ENCODE data around the gene PLCE1.

PLCE1 gene

DNA sequence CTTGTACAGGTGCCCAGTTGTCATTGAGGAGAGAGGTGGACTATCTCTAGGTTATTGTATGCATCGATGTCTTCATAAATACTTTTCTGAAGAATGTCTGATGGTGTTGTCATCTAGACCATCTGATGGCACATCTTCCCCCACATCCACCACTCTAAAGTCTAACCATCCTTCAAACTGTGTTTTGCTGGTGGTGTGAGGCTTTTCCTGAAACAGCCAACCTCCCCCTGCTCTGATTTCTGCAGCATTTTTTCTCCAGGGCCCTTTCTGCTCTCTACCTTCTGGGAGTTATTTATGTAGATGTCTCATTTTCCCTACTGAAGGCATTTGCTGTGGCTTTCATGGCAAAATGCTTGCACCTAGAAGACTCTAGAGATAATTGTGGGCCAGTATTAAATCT lies 1.5 kb downstream of the PLCE1 start:
- no peak for DNase-seq

DNA sequence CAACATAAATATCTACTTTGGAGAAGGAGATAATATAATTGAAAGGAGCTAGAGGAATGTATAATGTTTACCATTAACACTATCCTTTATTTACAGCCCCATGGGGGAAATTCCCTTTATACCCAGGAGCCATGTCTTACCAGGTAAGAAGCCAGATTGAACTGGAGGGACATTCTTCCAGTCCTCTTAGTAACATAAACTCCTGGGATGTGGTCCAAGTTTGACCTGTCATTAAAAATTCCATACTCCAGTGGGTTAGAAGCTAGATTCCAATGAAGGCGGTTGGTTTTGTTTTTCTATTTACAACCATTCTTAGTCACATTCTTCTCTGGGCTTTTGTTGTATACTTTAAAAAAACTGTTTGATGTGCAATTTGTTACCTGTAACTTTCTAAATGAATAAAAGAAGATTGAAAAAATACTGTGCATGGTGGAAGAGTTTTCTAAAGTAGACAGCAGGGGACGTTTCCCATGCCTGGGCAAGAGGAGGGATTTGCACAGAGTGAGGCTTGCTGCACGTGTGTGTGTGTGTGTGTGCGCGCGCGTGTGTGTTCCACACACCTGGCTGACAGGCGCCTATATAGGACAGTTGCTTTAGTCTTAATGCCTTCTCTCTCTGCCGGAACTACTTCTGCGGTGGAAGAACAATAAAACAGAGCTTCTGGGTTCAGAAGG lies 2.0 kb downstream of the PLCE1 start:
- no peak for DNase-seq

DNA sequence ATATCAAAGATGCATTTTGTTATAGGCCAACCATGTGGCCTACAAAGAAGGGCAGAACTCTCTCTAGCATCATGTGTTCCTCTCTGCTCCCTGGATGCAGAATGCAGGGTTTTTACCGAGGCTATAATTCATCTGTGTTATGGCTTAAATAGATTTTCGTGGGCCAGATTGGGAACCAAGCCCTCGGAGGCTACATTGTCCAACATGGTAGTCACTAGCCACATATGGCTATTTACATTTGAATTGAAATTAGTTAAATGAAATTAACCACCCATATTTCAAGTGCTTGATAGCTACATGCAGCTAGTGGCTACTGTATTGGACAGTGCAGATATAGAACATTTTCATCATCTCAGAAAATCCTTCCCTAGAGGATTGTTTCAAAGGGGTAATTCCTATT lies 2.8 kb downstream of the PLCE1 start:
- DNase-seq, result no peak

DNA sequence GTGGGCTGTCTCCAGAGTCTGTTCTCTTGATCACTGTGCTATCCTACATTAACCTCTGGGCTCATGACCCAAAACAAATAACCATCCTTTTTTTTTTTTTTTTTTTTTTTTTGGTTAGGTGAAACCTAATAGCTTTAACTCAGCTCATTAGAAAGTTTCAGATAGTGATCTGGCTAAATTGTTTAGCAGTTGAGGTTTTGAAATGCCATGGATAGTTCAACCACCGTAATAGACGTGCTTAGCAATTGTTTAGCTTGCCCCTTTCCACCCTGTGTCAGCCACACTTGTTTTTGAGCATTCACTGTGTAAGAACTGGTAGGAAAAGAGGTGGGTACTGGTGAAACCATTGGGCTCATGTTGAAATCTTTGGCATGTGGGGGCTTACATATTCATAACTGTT lies 3.8 kb downstream of the PLCE1 start:
- DNase-seq, result no peak

- DNase-seq, result no peak
Measured at GRCh38 chr10:93999401-93999851, 5.7 kb downstream of the PLCE1 start.

DNA sequence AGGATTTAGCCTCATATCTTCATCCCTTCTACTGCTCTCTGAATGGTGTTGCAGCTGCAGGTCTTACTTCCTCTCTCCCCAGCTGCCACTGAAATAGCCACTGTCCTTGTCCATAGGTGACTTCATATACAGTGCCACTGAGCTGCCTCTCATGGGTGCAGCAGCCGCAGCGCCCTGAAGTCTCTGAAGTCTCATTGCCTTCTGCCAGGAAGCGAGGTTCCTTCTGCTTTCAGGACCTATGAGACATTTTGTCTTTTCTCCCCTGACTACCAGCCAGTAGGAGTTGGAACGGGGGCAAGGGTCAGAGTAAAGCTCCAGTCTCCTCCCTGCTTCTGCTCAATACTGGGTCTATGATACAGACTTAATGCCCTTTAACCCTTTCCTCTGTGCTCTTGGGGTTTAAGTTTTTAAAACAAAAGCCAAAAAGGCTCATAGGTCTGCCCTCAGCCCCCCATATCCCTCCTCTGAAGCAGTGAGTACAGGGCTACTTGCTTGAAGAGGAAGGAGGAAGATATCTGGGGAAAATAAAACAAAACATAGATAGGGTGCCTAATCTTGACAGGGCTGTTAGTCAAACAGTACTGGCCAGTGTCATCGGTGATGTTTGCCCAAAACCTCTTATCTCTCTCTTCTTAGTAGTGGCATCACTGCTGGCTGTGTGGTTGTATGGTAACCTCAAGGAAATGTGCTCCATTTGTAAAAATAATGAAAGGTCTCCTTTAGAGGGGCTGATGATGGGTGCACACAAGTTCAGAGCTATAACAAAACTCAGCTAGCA lies 7.1 kb downstream of the PLCE1 start:
- no peak for DNase-seq

DNA sequence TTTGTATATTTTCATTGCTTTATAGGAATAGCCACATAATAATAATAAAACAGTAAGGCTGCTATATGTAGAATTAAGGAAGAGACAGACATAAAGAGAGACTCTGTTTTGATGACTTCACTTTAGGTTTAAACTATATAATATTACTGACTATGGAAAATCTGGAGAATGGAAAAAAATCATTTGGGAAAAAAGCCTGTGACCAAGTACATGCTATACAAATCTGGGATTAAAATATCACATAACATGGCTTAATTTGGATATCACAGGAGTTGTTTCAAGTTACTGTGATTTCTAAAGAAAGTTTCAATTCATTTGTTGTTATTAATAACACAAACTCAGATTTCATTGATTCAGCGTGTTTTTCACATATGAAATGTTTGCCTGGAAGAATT lies 7.7 kb downstream of the PLCE1 start:
- DNase-seq, result no peak

GRCh38 chr10:94002156-94002555 lies 8.4 kb downstream of the PLCE1 start:
- DNase-seq, result no peak

DNA sequence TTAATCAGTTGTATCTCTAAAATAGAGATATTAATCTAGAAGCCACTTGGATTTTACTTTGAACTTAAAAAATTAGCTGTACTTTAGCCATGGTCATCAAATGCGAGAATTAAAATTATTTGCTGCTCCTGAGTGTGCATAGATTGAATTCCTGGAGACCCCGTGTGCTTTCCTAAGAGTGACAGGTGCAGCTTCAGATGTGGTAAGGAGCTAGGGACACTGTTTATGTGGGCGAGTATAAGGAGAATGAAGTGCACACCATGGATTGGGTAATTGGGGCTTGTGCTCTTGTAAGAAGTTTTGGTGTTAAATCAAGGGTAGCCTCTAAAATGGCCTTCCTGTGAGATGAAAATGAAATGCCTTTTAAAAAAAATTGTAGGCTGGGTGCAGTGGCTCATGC lies 9.8 kb downstream of the PLCE1 start:
- no peak for DNase-seq

GRCh38 chr10:94005050-94005449 lies 11.3 kb downstream of the PLCE1 start:
- DNase-seq, result no peak

GRCh38 chr10:94006591-94007550 lies 13.1 kb downstream of the PLCE1 start:
- no peak for DNase-seq

GRCh38 chr10:94008526-94008925 lies 14.8 kb downstream of the PLCE1 start:
- DNase-seq, result no peak

DNA sequence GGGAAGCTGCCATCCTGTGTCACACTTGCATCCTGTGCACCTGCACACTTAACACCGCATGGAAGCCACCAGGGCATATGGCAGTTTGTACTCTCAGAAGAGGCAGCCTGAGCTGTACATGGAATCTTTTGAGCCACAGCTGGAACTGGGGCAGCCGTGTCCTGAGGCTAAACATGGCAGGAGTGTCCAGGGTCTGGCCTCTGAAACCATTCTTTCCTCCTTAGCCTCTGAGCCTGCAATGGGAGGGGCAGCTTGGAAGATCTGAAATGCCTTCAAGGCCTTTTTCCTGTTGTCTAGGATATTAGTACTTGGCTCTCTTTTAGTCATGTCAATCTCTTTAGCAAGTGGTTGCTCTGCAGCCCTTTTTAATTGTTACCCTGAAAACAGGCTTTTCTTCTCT lies 16.4 kb downstream of the PLCE1 start:
- no peak for DNase-seq

DNA sequence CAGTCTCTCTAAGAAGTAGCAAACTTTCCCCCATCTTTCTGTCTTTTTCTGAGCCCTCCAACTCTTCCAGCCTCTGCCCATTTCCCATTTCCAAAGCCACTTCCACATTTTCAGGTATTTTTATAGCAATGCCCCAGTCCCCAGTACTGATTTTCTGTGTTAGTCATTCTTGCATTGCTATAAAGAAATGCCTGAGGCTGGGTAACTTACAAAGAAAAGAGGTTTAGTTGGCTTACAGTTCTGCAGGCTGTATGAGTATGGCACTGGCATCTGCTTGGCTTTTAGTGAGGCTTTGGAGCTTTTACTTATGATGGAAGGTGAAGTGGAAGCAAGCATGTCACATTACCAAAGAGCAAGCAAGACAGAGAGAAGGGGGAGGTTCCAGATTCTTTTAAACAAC lies 17.2 kb downstream of the PLCE1 start:
- DNase-seq, result no peak

DNA sequence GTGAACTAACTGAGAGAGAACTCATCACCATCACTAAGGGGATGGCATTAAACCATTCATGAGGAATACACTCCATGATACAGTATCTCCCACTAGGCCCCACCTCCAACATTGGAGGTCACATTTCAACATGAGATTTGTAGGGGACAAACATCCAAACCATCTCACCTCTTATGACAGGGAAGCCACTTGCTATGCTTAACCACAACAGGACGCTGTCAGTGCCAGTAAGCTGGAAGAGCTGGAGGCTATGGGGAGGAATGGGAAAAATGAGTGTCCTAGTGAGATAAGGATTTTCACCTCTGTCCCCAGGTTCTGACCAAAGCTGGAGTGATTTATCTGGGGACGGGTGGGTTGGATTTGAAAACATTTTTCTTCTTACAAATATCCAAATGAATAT lies 17.6 kb downstream of the PLCE1 start:
- no peak for DNase-seq

DNA sequence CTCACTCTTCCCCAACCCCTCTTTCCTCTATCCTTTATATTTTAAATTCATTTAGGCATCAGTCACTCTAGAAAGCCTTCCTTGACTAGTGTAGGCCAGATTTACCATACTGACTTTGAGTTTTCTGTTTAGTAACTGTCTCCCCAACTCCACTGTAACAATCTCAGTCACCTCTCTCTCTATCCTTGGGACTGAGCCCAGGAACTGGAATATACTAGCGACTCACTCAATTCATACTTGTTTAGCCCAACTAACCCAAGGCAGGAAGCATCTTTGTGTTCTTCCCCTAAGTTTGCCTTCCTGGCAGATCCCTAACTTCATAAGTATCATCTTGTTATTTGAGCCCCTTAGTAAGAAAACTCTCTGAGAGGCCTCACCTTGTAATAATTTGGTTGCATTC lies 19.1 kb downstream of the PLCE1 start:
- no peak for DNase-seq

- no peak for DNase-seq
Measured at GRCh38 chr10:94013331-94013760, 19.6 kb downstream of the PLCE1 start.

GRCh38 chr10:94014304-94014703 lies 20.6 kb downstream of the PLCE1 start:
- no peak for DNase-seq

- no peak for DNase-seq
Measured at GRCh38 chr10:94016727-94017714, 23.3 kb downstream of the PLCE1 start.

- no peak for DNase-seq
Measured at GRCh38 chr10:94018107-94018506, 24.4 kb downstream of the PLCE1 start.

DNA sequence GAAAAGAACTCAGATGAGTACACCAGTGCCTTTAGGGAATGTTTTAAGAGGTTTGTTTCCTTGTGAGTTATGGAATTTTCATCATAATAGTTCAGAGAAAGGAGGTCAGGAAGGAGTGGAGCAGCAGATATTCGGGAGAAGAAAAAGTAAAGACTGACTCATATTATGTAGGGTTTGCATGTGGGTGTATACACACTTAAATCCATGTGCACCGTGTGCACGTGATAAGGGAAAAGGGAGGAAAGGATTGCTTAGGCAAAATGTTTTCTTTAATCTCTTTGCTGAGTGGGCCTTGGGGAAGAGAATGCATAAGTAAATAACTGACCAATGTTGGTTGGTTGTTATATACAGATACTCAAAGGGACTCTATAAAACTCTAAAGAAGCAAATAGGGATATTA lies 30.2 kb downstream of the PLCE1 start:
- no peak for DNase-seq

DNA sequence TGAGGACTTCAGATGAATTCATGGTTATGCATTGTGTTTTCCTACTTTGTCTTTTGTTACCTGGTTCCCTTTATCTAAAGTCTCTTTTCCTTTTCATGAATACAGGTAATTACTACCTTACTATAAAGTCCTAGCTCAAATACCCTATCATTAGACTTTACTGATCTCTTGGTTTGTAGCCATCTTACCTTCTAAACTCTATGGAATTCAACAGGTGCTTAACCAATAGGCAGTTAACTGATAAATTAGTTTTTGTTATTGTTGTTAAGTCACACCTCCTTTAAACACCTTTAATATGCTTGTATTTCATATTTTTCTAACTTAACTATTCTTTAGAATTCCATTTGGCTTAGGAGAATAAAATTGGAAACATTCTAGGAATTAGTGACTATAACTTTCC lies 30.7 kb downstream of the PLCE1 start:
- no peak for DNase-seq

Measured in inflammatory macrophage treated with lipopolysaccharide for 4 hours (primary cell).